ENCODE measurements around the gene POLDIP2. TPM values are rescaled to one million over a fixed set of nuclear protein-coding genes. Genes with fewer than 3 reads are reported as not detected.

Gene POLDIP2
- total and polyA plus RNA-seq, 2 of the 13 experiments (the other 11 are each of a cell fraction or from before 2014, with no cell fraction given) = 85.9 to 114 TPM

- TF ChIP-seq TBX2 (CRISPR knock-in tag; IDR thresholded peaks at IDR 0.05; ENCODE audit: borderline replicate concordance) = no peak
- TF ChIP-seq NFYC (CRISPR knock-in tag; IDR thresholded peaks at IDR 0.05) = no peak
- TF ChIP-seq SRSF4 (IDR thresholded peaks at IDR 0.05; ENCODE audit: low read depth, low read length, poor library complexity, severe bottlenecking) = no peak
- no peak for TF ChIP-seq HNRNPK (IDR thresholded peaks at IDR 0.05; ENCODE audit: low read depth, low read length, poor library complexity, severe bottlenecking)
- TF ChIP-seq ZNF260 (CRISPR knock-in tag; IDR thresholded peaks at IDR 0.05; ENCODE audit: borderline replicate concordance, low read depth) = no peak
- TF ChIP-seq RBM22 (optimal IDR thresholded peaks at IDR 0.05; ENCODE audit: low read length) = no peak
- no peak for TF ChIP-seq GATA4 (IDR thresholded peaks at IDR 0.05; ENCODE audit: borderline replicate concordance, low read depth)
- 0 out of 2 replicates have a peak, but pooled peaks have one; percentile 49 for TF ChIP-seq NCOA1 (CRISPR knock-in tag; IDR thresholded peaks at IDR 0.05)
- no peak for TF ChIP-seq BCL6 (CRISPR knock-in tag; IDR thresholded peaks at IDR 0.05)
Measured at GRCh38 chr17:28317966-28318758, 39.2 kb downstream of the POLDIP2 start (continued).

- Histone ChIP-seq H4K20me1 (ENCODE audit: insufficient read depth, low read length) (peaks cover 5% of the 10 kb centered on the region; the same call in 1 of the 2 replicates), H3K4me1 (ENCODE audit: insufficient read depth, low read length) (peaks cover 45% of the 10 kb centered on the region), H3K9ac (ENCODE audit: insufficient read depth, low read depth, low read length) (peak overlapping the region; percentile 65), H3K27ac (ENCODE audit: extremely low read length, insufficient read depth, low read length) (no peak overlapping the region), H3K36me3 (replicated peaks in 1 of 2; ENCODE audit: control insufficient read depth in 1 of 2, insufficient read depth in 2 of 2, low read length in 2 of 2) (no peaks in the 10 kb centered on the region; a peak in 1 of 5 replicates), H3K27me3 (ENCODE audit: control insufficient read depth in 1 of 2, insufficient read depth in 2 of 2, low read length in 2 of 2) (no peaks in the 10 kb centered on the region; a peak in 1 of 5 replicates), H3K4me3 (replicated peaks in 1 of 3; ENCODE audit: insufficient read depth in 1 of 3, low read depth in 2 of 3, low read length in 3 of 3) (peak overlapping the region; percentile 61 to 80 (median 65)), H2AFZ (ENCODE audit: low read length) (no peak overlapping the region), H3K4me2 (ENCODE audit: low read depth, low read length) (peak overlapping the region; percentile 91), H3K79me2 (ENCODE audit: insufficient read depth, low read length) (peaks cover 40% of the 10 kb centered on the region), H3K9me3 (ENCODE audit: low read length) (no peaks in the 10 kb centered on the region)
- no peak for ATAC-seq
- no peak for FAIRE-seq
- intact Hi-C loops (cut with micrococcal nuclease; ENCODE audit: unreplicated experiment) = no loop called here
- POLR2A ChIA-PET = interaction anchor here (1.2 to 5.8 kb wide), 3 partner anchors 18 to 99 kb away, joined by 4 to 41 read pairs (median 7); partner anchors contain the start of genes IFT20, POLDIP2 and TNFAIP1
- CTCF ChIA-PET (ENCODE audit: low intra/inter-chr PET ratio, low total read pairs) = no interaction called here
- WGBS (ENCODE audit: low lambda C conversion rate) = 83% methylated on average over 21 of the region's 21 CpGs
- in situ Hi-C loops (cut with HindIII; ENCODE audit: extremely low pct_ligation_motif_present, low pct_unique_long_range_greater_than_20kb) = loop anchor here (25.0 kb wide), 1 partner anchor 280 kb away; the partner anchor contains the start of gene NLK
- BruUV-seq (replicated peaks) = no TSS peak
- no peak for DNase-seq (ENCODE audit: low spot score)
- TF ChIP-seq ZNF772 (CRISPR knock-in tag; IDR thresholded peaks at IDR 0.05) = no peak
- TF ChIP-seq ZC3H13 (CRISPR knock-in tag; IDR thresholded peaks at IDR 0.05) = peak; percentile 5; the same call in 1 of the 2 replicates
- TF ChIP-seq ZNF556 (CRISPR knock-in tag; IDR thresholded peaks at IDR 0.05; ENCODE audit: borderline replicate concordance) = 0 out of 2 replicates have a peak, but pooled peaks have one; percentile 14
- TF ChIP-seq DZIP1 (CRISPR knock-in tag; IDR thresholded peaks at IDR 0.05) = no peak
- 0 out of 2 replicates have a peak, but pooled peaks have one; percentile 10 for TF ChIP-seq ZBTB2 (CRISPR knock-in tag; IDR thresholded peaks at IDR 0.05; ENCODE audit: low read depth)
Measured at GRCh38 chr17:28317099-28317965, 40.0 kb downstream of the POLDIP2 start.
